Left lung (tissue), 10 donors: ENCODE data around the gene PRRG4. TPM values are rescaled to one million over a fixed set of nuclear protein-coding genes. Genes with fewer than 3 reads are reported as not detected.
A peak's percentile ranks its signal among the peaks of the same experiment; 100 is the strongest.
"Not testable (repeated sequence)": the region's sequence is repeated elsewhere in the genome, so short reads cannot be mapped to it uniquely, and the experiment has no call there.

ENCODE experiments used
- ATAC-seq: fragments of 200-7000 bp; cut with Tn5 transposase; one replicate; pipeline ENCODE4 v1.9.1; 2020; ENCODE audit warnings: moderate library complexity
- DNase-seq, 4 donors: peaks; one replicate each; pipeline ENCODE4 v3.0.0-alpha.2; 2013 to 2020
- H3K27ac ChIP-seq, 2 donors: fragments of 200-600 bp; sonication (generic) in 1 of 2; one replicate each; pipeline versions ENCODE4 v1.5.0 to v1.8.0; 2020 to 2021
- H3K27me3 ChIP-seq, 2 donors: fragments of 200-600 bp; sonication (generic) in 1 of 2; one replicate each; pipeline versions ENCODE4 v1.5.0 to v1.8.0; 2020 to 2021
- H3K36me3 ChIP-seq, 2 donors: fragments of 200-600 bp; sonication (generic) in 1 of 2; one replicate each; pipeline versions ENCODE4 v1.5.0 to v1.8.0; 2020 to 2021
- H3K4me1 ChIP-seq, 2 donors: fragments of 200-600 bp; one replicate each; pipeline ENCODE4 v1.8.0; 2021
- H3K4me3 ChIP-seq, 2 donors: fragments of 200-600 bp; sonication (generic) in 1 of 2; one replicate each; pipeline versions ENCODE4 v1.5.0 to v1.8.0; 2020 to 2021; ENCODE audit warnings: mild to moderate bottlenecking in 1 of 2
- H3K9me3 ChIP-seq, 2 donors: fragments of 200-600 bp; sonication (generic) in 1 of 2; one replicate each; pipeline versions ENCODE4 v1.5.0 to v1.8.0; 2020 to 2021
- CTCF ChIP-seq, 2 donors: fragments of 200-600 bp; sonication (generic) in 1 of 2; IDR thresholded peaks; one replicate each; pipeline versions ENCODE4 v1.5.0 to v1.8.0; 2021; ENCODE audit warnings: antibody characterized with exemption in 2 of 2
- intact Hi-C, 2 donors: fragments of 100-400 bp; cut with DNase I; formaldehyde crosslinking; loops; one replicate each; pipeline versions ENCODE4 v1.11.2 to v1.14.2; 2022
- polyA plus RNA-seq, 6 donors: library from polyadenylated mRNA; unstranded; fragments of 120-200 nt; gene quantifications; one replicate each; pipeline ENCODE4 v1.2.1, GENCODE V29; 2013; ENCODE audit not compliant: insufficient read length in 6 of 6
- total RNA-seq, 2 donors: library from RNA; stranded (reverse); fragmentation: NEBNext Ultra II Directional; extraction: Animal tissue kit (Norgen Biotek cat#: 25700); gene quantifications; one replicate each; pipeline ENCODE4 v1.2.1, GENCODE V29; 2021
- donor health status: DM: no; HTN: yes; CAD: no.
- donor health status: DM: no; HTN: no; CAD: no.

The PRRG4 gene
- total and polyA plus RNA-seq, 8 donors = 1.3 to 14.2 (median 2.4) TPM

DNA sequence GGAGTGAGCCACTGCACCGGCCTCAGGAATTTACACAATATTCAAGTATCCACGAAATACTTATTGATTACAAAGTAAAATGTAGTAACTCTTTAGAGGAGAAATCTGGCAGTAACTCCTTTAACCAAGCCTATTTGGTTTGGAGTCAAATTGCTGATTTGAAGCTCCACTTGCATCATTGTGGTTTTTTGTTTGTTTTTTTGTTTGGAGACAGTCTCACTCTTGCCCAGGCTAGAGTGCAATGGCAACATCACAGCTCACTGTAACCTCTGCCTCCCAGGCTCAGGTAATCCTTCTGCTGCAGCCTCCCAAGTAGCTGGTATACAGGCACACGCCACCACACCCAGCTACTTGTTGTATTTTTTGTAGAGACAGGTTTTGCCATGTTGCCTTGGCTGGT lies 56.5 kb downstream of the PRRG4 start:
- DNase-seq (no peak), ATAC-seq (no peak)
- TF ChIP-seq CTCF (IDR thresholded peaks at IDR 0.05) = no peak
- intact Hi-C loops = no loop called here
- no peak overlapping the region for H3K4me3 ChIP-seq
- H3K27me3 ChIP-seq = no peaks in the 10 kb centered on the region
- peaks cover 0 to 4% of the 10 kb centered on the region in 2 donors for H3K9me3 ChIP-seq
- H3K36me3 ChIP-seq = no peaks in the 10 kb centered on the region
- no peak overlapping the region for H3K27ac ChIP-seq
- peaks cover 0 to under 1% of the 10 kb centered on the region in 2 donors for H3K4me1 ChIP-seq

GRCh38 chr11:32887707-32888383 lies 58.1 kb downstream of the PRRG4 start:
- ATAC-seq, H3K36me3 ChIP-seq, H3K4me1 ChIP-seq, DNase-seq, H3K27ac ChIP-seq, H3K27me3 ChIP-seq, H3K9me3 ChIP-seq, H3K4me3 ChIP-seq, intact Hi-C loops: not testable (repeated sequence)

DNA sequence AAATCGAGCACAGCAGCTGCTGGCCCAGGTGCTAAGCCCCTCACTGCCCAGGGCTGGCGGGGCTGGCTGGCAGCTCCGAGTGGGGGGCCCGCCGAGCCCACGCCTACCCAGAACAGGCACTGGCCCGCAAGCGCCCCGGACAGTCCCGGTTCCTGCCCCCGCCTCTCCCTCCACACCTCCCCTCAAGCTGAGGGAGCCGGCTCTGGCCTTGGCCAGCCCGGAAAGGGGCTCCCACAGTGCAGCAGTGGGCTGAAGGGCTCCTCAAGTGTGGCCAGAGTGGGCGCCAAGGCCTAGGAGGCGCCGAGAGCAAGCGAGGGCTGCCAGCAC lies 58.6 kb downstream of the PRRG4 start:
- intact Hi-C loops, DNase-seq, H3K4me3 ChIP-seq, H3K4me1 ChIP-seq, H3K27ac ChIP-seq, H3K9me3 ChIP-seq, H3K27me3 ChIP-seq, H3K36me3 ChIP-seq, ATAC-seq: not testable (repeated sequence)

GRCh38 chr11:32888805-32889204 lies 59.1 kb downstream of the PRRG4 start:
- TF ChIP-seq CTCF (IDR thresholded peaks at IDR 0.05) = no peak
- no peak overlapping the region for H3K4me3 ChIP-seq
- H3K36me3 ChIP-seq = no peaks in the 10 kb centered on the region
- peaks cover 0 to 10% of the 10 kb centered on the region in 2 donors for H3K4me1 ChIP-seq
- intact Hi-C loops = no loop called here
- no peaks in the 10 kb centered on the region for H3K27me3 ChIP-seq
- no peak overlapping the region for H3K27ac ChIP-seq
- no peak for DNase-seq
- H3K9me3 ChIP-seq = peaks cover 0 to 4% of the 10 kb centered on the region in 2 donors
- no peak for ATAC-seq

GRCh38 chr11:32890843-32891656 lies 61.3 kb downstream of the PRRG4 start:
- intact Hi-C loops = no loop called here
- no peak for TF ChIP-seq CTCF (IDR thresholded peaks at IDR 0.05)
- ATAC-seq = no peak
- Histone ChIP-seq H3K27me3 (no peaks in the 10 kb centered on the region), H3K27ac (no peak overlapping the region), H3K4me3 (peak overlapping the region in 1 of 2 donors; percentile 88), H3K36me3 (no peaks in the 10 kb centered on the region), H3K4me1 (peaks cover 8 to 23% of the 10 kb centered on the region in 2 donors), H3K9me3 (peaks cover 0 to 4% of the 10 kb centered on the region in 2 donors)
- no peak for DNase-seq

- peaks cover 8 to 23% of the 10 kb centered on the region in 2 donors for H3K4me1 ChIP-seq
- TF ChIP-seq CTCF (IDR thresholded peaks at IDR 0.05) = no peak
- intact Hi-C loops = no loop called here
- no peaks in the 10 kb centered on the region for H3K36me3 ChIP-seq
- ATAC-seq = peak; percentile 2
- peak overlapping the region; percentile 94 to 95 for H3K27ac ChIP-seq
- H3K4me3 ChIP-seq = peak overlapping the region; percentile 75 to 88
- H3K9me3 ChIP-seq = peaks cover 0 to 4% of the 10 kb centered on the region in 2 donors
- no peak for DNase-seq
- no peaks in the 10 kb centered on the region for H3K27me3 ChIP-seq
Measured at GRCh38 chr11:32891657-32892354, 62.1 kb downstream of the PRRG4 start.
